ENCODE results near the gene HPSE2. TPM values are rescaled to one million over a fixed set of nuclear protein-coding genes. Genes with fewer than 3 reads are reported as not detected.

Gene HPSE2
- total RNA-seq, 1 donor from 2014 or later: 3.4 TPM

DNA sequence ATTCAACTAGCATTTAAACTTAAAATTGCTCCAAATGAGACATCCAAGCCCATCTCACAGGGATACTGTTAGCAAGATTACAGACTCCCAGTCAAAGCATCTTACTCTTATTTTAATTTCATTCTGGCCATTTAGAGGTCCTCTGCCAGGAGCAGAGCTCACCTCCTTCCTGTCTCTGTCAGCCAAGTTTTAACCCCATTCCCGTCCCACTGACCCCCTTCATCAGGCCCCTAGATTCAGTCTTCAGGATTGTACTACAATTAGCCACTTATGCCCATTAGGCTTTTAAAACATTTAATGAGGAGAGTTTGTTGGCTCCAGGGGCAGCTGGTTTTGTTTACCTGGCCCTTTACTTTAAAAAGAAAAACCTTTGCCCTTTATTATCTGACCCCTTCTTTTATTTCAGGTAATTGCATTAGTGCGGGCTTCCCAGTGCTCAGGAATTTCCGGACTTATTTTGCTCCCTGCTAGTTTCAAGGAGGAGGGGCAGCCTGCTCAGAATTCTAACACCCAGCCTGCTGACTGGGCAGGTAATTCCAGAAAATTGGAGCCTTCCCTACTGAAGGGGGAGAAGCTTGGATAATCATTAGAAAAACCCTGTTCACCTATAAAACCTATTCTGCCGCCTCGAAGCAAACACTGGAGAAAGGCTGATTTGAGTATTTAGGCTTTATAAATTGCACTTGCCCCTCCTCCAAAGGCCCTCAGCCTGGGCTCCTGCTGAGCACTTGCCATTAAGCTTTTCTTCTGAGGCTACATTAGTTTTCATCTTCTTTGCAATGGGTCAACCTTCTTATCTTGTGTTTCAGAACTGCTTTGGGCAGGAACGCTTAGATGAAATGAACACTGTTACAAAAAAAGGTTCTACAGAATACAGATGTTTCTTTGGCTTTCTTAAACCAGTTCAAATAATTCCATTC lies 588.4 kb downstream of the HPSE2 start:
- Histone ChIP-seq H3K36me3 (no peaks in the 10 kb centered on the region), H3K27me3 (peaks cover 17% of the 10 kb centered on the region), H3K9me3 (no peaks in the 10 kb centered on the region), H3K4me1 (no peaks in the 10 kb centered on the region), H3K27ac (no peak overlapping the region), H3K4me3 (no peak overlapping the region)
- ATAC-seq (no peak), DNase-seq (no peak)
- TF ChIP-seq, protein P1, sequence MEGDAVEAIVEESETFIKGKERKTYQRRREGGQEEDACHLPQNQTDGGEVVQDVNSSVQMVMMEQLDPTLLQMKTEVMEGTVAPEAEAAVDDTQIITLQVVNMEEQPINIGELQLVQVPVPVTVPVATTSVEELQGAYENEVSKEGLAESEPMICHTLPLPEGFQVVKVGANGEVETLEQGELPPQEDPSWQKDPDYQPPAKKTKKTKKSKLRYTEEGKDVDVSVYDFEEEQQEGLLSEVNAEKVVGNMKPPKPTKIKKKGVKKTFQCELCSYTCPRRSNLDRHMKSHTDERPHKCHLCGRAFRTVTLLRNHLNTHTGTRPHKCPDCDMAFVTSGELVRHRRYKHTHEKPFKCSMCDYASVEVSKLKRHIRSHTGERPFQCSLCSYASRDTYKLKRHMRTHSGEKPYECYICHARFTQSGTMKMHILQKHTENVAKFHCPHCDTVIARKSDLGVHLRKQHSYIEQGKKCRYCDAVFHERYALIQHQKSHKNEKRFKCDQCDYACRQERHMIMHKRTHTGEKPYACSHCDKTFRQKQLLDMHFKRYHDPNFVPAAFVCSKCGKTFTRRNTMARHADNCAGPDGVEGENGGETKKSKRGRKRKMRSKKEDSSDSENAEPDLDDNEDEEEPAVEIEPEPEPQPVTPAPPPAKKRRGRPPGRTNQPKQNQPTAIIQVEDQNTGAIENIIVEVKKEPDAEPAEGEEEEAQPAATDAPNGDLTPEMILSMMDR (IDR thresholded peaks at IDR 0.05): no peak
- intact Hi-C loops (cut with DNase I): no loop called here

DNA sequence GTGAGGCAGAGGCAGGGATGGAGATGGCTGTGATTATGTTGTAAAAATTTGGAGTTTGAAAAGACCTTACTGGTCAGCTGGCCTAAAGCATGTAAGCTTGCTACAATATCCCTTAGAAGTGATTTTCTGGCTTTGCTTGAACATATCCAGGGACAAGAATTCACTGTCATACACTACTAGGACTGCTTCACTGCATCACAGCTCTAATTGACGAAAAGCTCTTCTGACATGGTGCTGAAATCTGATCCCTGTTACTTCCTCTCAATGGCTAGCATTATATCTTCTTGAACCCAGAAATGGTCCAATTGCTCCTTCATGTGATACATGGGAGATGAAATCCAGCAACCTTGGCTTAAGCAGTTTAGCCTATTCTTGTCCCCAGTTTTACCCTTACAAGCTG lies 591.2 kb downstream of the HPSE2 start:
- ATAC-seq (no peak), DNase-seq (no peak)
- no peaks in the 10 kb centered on the region for H3K9me3 ChIP-seq
- TF ChIP-seq, protein P1 (IDR thresholded peaks at IDR 0.05): no peak
- no peaks in the 10 kb centered on the region for H3K36me3 ChIP-seq
- H3K27me3 ChIP-seq: peaks cover 17% of the 10 kb centered on the region
- H3K27ac ChIP-seq: no peak overlapping the region
- intact Hi-C loops (cut with DNase I): no loop called here
- H3K4me1 ChIP-seq: no peaks in the 10 kb centered on the region
- H3K4me3 ChIP-seq: no peak overlapping the region

DNA sequence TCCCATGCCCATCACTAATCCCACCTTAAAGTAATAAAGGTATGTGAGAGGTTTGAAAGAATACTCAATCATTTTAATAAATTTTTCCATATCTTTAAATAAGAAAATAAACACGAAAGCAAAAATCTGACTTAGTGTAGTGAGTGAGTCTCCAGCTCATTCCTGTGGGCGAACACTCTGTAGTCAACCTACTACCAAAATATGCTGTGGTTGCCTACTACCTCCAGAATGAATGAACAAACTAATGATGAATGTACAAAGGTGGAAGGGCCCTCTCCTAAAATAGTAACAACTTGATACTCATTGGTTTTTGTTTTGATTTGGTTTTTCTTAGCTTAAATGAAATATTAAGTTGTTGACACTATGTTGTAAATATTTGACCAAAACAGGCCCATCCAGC lies 593.4 kb downstream of the HPSE2 start:
- no peak overlapping the region for H3K4me3 ChIP-seq
- ATAC-seq (no peak), DNase-seq (no peak)
- H3K36me3 ChIP-seq: no peaks in the 10 kb centered on the region
- TF ChIP-seq, protein P1 (IDR thresholded peaks at IDR 0.05): no peak
- no peak overlapping the region for H3K27ac ChIP-seq
- H3K9me3 ChIP-seq: no peaks in the 10 kb centered on the region
- peaks cover 14% of the 10 kb centered on the region for H3K27me3 ChIP-seq
- no peaks in the 10 kb centered on the region for H3K4me1 ChIP-seq
- intact Hi-C loops (cut with DNase I): no loop called here

DNA sequence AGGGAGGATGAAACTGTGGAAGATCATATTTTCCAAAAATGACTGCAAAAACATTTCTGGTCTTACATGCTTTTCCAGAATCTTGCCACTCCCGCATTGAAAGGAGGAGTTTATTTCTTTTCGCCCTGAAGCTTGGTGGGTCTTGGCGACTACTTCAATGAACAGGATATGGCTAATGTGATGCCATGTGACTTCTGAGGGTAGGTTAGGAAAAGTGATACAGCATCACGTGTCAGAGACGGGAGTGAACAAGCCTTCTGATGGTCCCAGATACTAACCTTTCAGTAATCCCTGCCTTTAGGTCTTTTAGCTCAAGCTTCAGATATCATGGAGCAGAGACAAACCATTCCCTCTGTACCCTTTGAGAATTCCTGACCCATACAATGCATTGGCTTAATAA lies 596.7 kb downstream of the HPSE2 start:
- ATAC-seq (no peak), DNase-seq (no peak)
- Histone ChIP-seq H3K4me1 (no peaks in the 10 kb centered on the region), H3K36me3 (no peaks in the 10 kb centered on the region), H3K4me3 (no peak overlapping the region), H3K9me3 (no peaks in the 10 kb centered on the region), H3K27me3 (no peaks in the 10 kb centered on the region), H3K27ac (no peak overlapping the region)
- intact Hi-C loops (cut with DNase I): no loop called here
- TF ChIP-seq, protein P1 (IDR thresholded peaks at IDR 0.05): no peak

DNA sequence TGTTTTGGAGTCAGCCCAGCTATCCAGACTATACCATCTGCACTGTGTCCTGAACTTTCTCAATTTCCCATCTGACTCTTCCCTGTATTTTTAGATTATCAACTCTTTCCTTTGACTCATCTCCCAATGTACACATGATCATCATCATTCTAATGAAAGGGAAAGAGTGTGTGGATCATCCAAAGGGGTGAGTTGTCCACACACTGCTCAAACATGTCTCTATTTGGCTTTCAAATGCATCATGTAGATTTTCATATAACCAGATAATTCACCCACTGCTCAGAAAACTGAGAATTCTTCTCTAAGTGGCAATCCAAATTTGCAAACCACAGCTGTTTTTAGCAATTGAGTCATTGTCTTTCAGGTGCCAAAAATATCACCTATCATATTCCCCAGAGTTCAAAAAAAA lies 598.7 kb downstream of the HPSE2 start:
- no peak overlapping the region for H3K27ac ChIP-seq
- ATAC-seq (no peak), DNase-seq (no peak)
- intact Hi-C loops (cut with DNase I): no loop called here
- H3K9me3 ChIP-seq: no peaks in the 10 kb centered on the region
- H3K36me3 ChIP-seq: no peaks in the 10 kb centered on the region
- H3K4me1 ChIP-seq: no peaks in the 10 kb centered on the region
- H3K4me3 ChIP-seq: no peak overlapping the region
- TF ChIP-seq, protein P1 (IDR thresholded peaks at IDR 0.05): no peak
- H3K27me3 ChIP-seq: no peaks in the 10 kb centered on the region
